PFSK-1 (cell line): Measurements from ENCODE around the gene EXOSC5.

ENCODE experiments used
- FOXP2 ChIP-seq: optimal IDR thresholded peaks from 2 replicates; pipeline ENCODE3; 2011; ENCODE audit warnings: borderline replicate concordance, control low read depth, inconsistent platforms; ENCODE audit not compliant: insufficient read depth; ENCODE audit errors: extremely low read length, extremely low read depth
- POLR2AphosphoS5 ChIP-seq: IDR thresholded peaks from 2 replicates; pipeline ENCODE4 v1.6.1; 2012; ENCODE audit warnings: low read depth, mild to moderate bottlenecking, control low read depth, low read length, moderate library complexity
- TAF1 ChIP-seq: IDR thresholded peaks from 2 replicates; pipeline ENCODE4 v1.6.1; 2012; ENCODE audit warnings: low read length, control low read depth, borderline replicate concordance; ENCODE audit not compliant: insufficient read depth

DNA sequence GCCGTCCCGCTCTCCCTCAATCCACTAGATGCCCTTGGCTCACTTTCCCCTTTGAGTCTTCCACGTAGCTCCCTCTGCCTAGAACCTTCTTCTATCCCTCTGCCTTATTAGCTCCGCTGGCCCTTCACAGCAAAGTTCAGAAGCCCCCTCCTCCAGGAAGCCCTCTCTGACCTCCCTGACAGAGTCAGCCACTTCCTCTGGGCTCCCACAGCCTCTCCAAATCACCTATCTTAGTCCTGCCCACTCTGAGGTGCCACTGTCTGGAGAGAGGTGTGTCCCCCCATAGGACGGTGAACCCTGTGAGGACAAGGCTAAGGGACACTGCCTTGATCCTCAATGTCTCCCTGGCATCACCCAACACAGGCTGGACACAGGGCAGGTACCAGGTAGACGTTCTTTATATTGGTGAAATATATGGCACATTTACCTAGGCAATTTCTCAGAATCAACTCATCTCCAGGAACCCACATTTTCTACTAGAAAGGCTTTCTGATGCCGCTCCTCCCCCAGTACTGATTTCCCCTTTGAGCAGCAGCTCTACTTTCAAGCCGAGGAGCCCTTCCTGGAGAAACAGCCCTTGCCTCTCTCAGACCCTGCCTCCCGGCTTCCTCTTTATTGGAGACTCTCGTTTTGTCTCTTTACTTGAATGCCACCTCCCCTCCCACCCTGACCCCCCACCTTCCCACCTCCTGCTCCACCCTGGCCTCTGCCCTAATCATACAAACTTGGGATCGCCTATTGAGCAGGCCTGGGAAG, 40.0 kb downstream of the EXOSC5 start:
- no peak for TF ChIP-seq TAF1
- no peak for TF ChIP-seq FOXP2
- TF ChIP-seq POLR2AphosphoS5, result no peak
